HCT116 (cell line): Measurements from ENCODE around the gene PAPOLG. TPM values are rescaled to one million over a fixed set of nuclear protein-coding genes. Genes with fewer than 3 reads are reported as not detected.
A peak's percentile ranks its signal among the peaks of the same experiment; 100 is the strongest.

Experiments used
- ATAC-seq: fragments of 200-7000 bp; cut with Tn5 transposase; 2 replicates; pipeline ENCODE4 v1.9.1; 2020; ENCODE audit warnings: mild to moderate bottlenecking, moderate library complexity
- BruUV-seq: library from RNA; stranded (reverse); fragments of 400-500 nt; replicated peaks from 2 replicates; lab custom pipeline; 2021; lab: Mats Ljungman, UMichigan
- CTCF ChIA-PET: fragments of 300-600 bp; sonication (Branson Sonifier 250); formaldehyde crosslinking; loops from one replicate; lab custom pipeline; 2021; ENCODE audit warnings: antibody characterized with exemption; lab: Charles Lee
- POLR2A ChIA-PET: fragments of 300-600, 350-600 bp; sonication (Branson Sonifier 250); formaldehyde crosslinking; loops from one replicate; lab custom pipeline; 2021; ENCODE audit warnings: antibody characterized with exemption; lab: Charles Lee
- RAD21 ChIA-PET, 2 experiments: fragments of 300-600 bp; sonication (Branson Sonifier 250); formaldehyde crosslinking; loops; one replicate each; lab custom pipeline; 2023; ENCODE audit warnings: low total read pairs in 2 of 2; ENCODE audit not compliant: uncharacterized antibody in 2 of 2, unreplicated experiment in 2 of 2, low non-redundant PET in 1 of 2; lab: Charles Lee
- DNase-seq: peaks from one replicate; pipeline ENCODE4 v3.0.0-alpha.2; 2010; ENCODE audit warnings: low read depth, low spot score
- H2AFZ ChIP-seq: fragments of 200-600 bp; shearing (Covaris generic), sonication (generic); 2 replicates; pipeline ENCODE4 v1.6.1; 2017; ENCODE audit warnings: low read depth, mixed run types, mixed read lengths, antibody characterized with exemption, low read length; ENCODE audit not compliant: poor library complexity, severe bottlenecking
- H3K27ac ChIP-seq: 2 replicates; pipeline ENCODE4 v1.5.1; 2012; ENCODE audit warnings: low read depth, low read length
- H3K27me3 ChIP-seq: fragments of 200-600 bp; sonication (generic); 2 replicates; pipeline ENCODE4 v1.6.1; 2016; ENCODE audit warnings: mixed run types, low read length, mixed read lengths; ENCODE audit not compliant: insufficient read depth
- H3K36me3 ChIP-seq, 2 experiments: fragments of 200-500 bp in 1 of 2; fragments of 200-600 bp in 1 of 2; sonication (Bioruptor generic) in 1 of 2; sonication (generic) in 1 of 2; 2 replicates each; pipeline versions ENCODE4 v1.5.1 to v1.6.1; 2014 to 2016; ENCODE audit warnings: low read length in 2 of 2, inconsistent platforms in 1 of 2, mixed read lengths in 1 of 2, mixed run types in 1 of 2; ENCODE audit not compliant: insufficient read depth in 2 of 2, control insufficient read depth in 1 of 2
- H3K4me1 ChIP-seq, 2 experiments: fragments of 200-600 bp in 1 of 2; sonication (generic) in 1 of 2; 2 replicates each; pipeline versions ENCODE4 v1.5.1 to v1.6.1; 2012 to 2017; ENCODE audit warnings: low read length in 2 of 2, inconsistent platforms in 1 of 2, mild to moderate bottlenecking in 1 of 2, mixed read lengths in 1 of 2, mixed run types in 1 of 2, moderate library complexity in 1 of 2; ENCODE audit not compliant: insufficient read depth in 2 of 2, control insufficient read depth in 1 of 2
- H3K4me2 ChIP-seq: fragments of 200-600 bp; sonication (generic); 2 replicates; pipeline ENCODE4 v1.6.1; 2017; ENCODE audit warnings: mixed run types, low read length, mixed read lengths
- H3K4me3 ChIP-seq, 2 experiments: fragments of 200-600 bp in 1 of 2; sonication (generic) in 1 of 2; replicated peaks in 1 of 2; 2 replicates each; pipeline ENCODE4 v1.5.1; 2011 to 2016; ENCODE audit warnings: low read length in 2 of 2, control low read depth in 1 of 2, low read depth in 1 of 2, mild to moderate bottlenecking in 1 of 2, mixed read lengths in 1 of 2, mixed run types in 1 of 2
- H3K79me2 ChIP-seq: fragments of 200-600 bp; sonication (generic); 2 replicates; pipeline ENCODE4 v1.6.1; 2017; ENCODE audit warnings: mild to moderate bottlenecking, mixed run types, low read length, moderate library complexity, mixed read lengths; ENCODE audit not compliant: insufficient read depth
- H3K9ac ChIP-seq: fragments of 200-600 bp; sonication (generic); 2 replicates; pipeline ENCODE4 v1.6.1; 2016; ENCODE audit warnings: low read length, mixed read lengths
- H3K9me2 ChIP-seq: fragments of 200-600 bp; sonication (generic), shearing (Covaris generic); 2 replicates; pipeline ENCODE4 v1.6.1; 2017; ENCODE audit warnings: mixed run types, mild to moderate bottlenecking, moderate library complexity; ENCODE audit not compliant: insufficient read depth
- H3K9me3 ChIP-seq, 2 experiments: fragments of 200-500 bp in 1 of 2; fragments of 200-600 bp in 1 of 2; sonication (Bioruptor generic) in 1 of 2; sonication (generic) in 1 of 2; 2 replicates each; pipeline ENCODE4 v1.6.1; 2014 to 2017; ENCODE audit warnings: low read length in 2 of 2, mixed read lengths in 2 of 2, inconsistent platforms in 1 of 2, low read depth in 1 of 2, mild to moderate bottlenecking in 1 of 2, mixed run types in 1 of 2, moderate library complexity in 1 of 2; ENCODE audit not compliant: control insufficient read depth in 1 of 2, insufficient read depth in 1 of 2
- H4K20me1 ChIP-seq: fragments of 200-600 bp; sonication (generic), shearing (Covaris generic); 2 replicates; pipeline ENCODE4 v1.6.1; 2017; ENCODE audit warnings: mixed run types, mild to moderate bottlenecking, moderate library complexity; ENCODE audit not compliant: insufficient read depth
- CBX3 ChIP-seq: IDR thresholded peaks from 2 replicates; pipeline ENCODE4 v1.6.1; 2012; ENCODE audit warnings: low read depth
- CEBPB ChIP-seq: IDR thresholded peaks from 2 replicates; pipeline ENCODE4 v1.6.1; 2012; ENCODE audit warnings: low read depth
- EGR1 ChIP-seq: IDR thresholded peaks from 2 replicates; pipeline ENCODE4 v1.6.1; 2012; ENCODE audit warnings: low read depth
- ELF1 ChIP-seq: IDR thresholded peaks from 2 replicates; pipeline ENCODE4 v1.6.1; 2012; ENCODE audit warnings: low read depth, borderline replicate concordance
- EZH2phosphoT487 ChIP-seq: fragments of 200-600 bp; IDR thresholded peaks from 2 replicates; pipeline ENCODE4 v1.6.1; 2018; ENCODE audit warnings: antibody characterized with exemption, borderline replicate concordance
- FOSL1 ChIP-seq: IDR thresholded peaks from 2 replicates; pipeline ENCODE4 v1.6.1; 2012; ENCODE audit warnings: low read depth
- POLR2A ChIP-seq: IDR thresholded peaks from 2 replicates; pipeline ENCODE4 v1.7.0; 2011; ENCODE audit warnings: borderline replicate concordance; ENCODE audit not compliant: insufficient read depth, insufficient read length; ENCODE audit errors: extremely low read depth
- SRF ChIP-seq: IDR thresholded peaks from 2 replicates; pipeline ENCODE4 v1.6.1; 2012; ENCODE audit warnings: low read depth
- TCF7L2 ChIP-seq: IDR thresholded peaks from 2 replicates; pipeline ENCODE4 v1.7.0; 2011; ENCODE audit warnings: borderline replicate concordance, inconsistent platforms; ENCODE audit not compliant: insufficient read depth, insufficient read length; ENCODE audit errors: extremely low read depth
- ZNF274 ChIP-seq: fragments of 200-500 bp; sonication (Bioruptor generic); IDR thresholded peaks from 2 replicates; pipeline ENCODE4 v1.6.1; 2014; ENCODE audit warnings: mild to moderate bottlenecking, low read depth, low read length, inconsistent platforms
- intact Hi-C: fragments of 100-400 bp; cut with micrococcal nuclease; formaldehyde crosslinking; loops from 2 replicates; pipeline ENCODE4 v1.10.0; 2022
- total RNA-seq: library from RNA; stranded (reverse); gene quantifications from one replicate; pipeline ENCODE4 v1.2.1, GENCODE V29; 2021; ENCODE audit not compliant: unreplicated experiment
- TF ChIP-seq, protein P1 (sequence below): IDR thresholded peaks from 2 replicates; pipeline ENCODE4 v1.6.1; 2012
- TF ChIP-seq, protein P2 (sequence below): IDR thresholded peaks from 2 replicates; pipeline ENCODE4 v1.6.1; 2011; ENCODE audit warnings: mild to moderate bottlenecking, low read length, moderate library complexity; ENCODE audit not compliant: insufficient replicate concordance; ENCODE audit errors: extremely low read depth
- TF ChIP-seq, protein P3 (sequence below): IDR thresholded peaks from 2 replicates; pipeline ENCODE4 v1.6.1; 2012

The PAPOLG gene
- total RNA-seq, 1 experiment from 2014 or later = 13.2 TPM

GRCh38 chr2:60735496-60736250 is 20.4 kb upstream of the PAPOLG start:
- Histone ChIP-seq H2AFZ (peak overlapping the region; percentile 82), H4K20me1 (no peaks in the 10 kb centered on the region), H3K36me3 (no peaks in the 10 kb centered on the region), H3K9me2 (no peaks in the 10 kb centered on the region), H3K4me3 (peak overlapping the region; percentile 34 to 47), H3K9me3 (no peaks in the 10 kb centered on the region), H3K4me1 (no peaks in the 10 kb centered on the region), H3K27ac (no peak overlapping the region), H3K27me3 (no peaks in the 10 kb centered on the region), H3K4me2 (peak overlapping the region; percentile 70), H3K79me2 (no peaks in the 10 kb centered on the region), H3K9ac (no peak overlapping the region)
- no peak for TF ChIP-seq CEBPB
- TF ChIP-seq, protein P1, sequence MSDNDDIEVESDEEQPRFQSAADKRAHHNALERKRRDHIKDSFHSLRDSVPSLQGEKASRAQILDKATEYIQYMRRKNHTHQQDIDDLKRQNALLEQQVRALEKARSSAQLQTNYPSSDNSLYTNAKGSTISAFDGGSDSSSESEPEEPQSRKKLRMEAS = no peak
- BruUV-seq = no TSS peak
- intact Hi-C loops = no loop called here
- RAD21 ChIA-PET = no interaction called here
- DNase-seq (no peak), ATAC-seq (peak; percentile 88)
- CTCF ChIA-PET = interaction anchor here (1.3 kb wide), 1 partner anchor 28 kb away, joined by 3 read pairs; no protein-coding TSS in a partner anchor
- POLR2A ChIA-PET = interaction anchor here (0.7 kb wide), 1 partner anchor 13 kb away, joined by 3 read pairs; no protein-coding TSS in a partner anchor

DNA sequence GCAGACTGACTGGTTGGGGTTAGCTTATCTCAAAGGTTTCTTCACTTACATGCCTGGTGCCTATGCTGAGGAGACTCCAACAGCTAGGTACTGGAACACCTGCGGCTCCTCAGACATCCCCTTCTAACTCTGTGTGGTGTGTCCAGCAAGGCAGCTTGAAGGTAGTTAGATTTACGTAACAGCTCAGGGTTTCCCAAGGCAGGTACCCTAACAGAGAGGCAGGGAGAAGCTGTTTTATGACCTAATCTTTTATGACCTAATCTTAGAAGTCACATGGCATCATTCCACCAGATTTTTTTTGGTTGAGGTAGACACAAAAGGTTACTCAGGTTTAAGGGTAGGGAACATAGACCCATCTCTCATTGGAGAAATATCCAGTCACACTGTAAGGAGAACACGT is 17.4 kb upstream of the PAPOLG start:
- BruUV-seq = no TSS peak
- RAD21 ChIA-PET = interaction anchor here in 1 of 2 experiments (0.6 kb wide), 1 partner anchor 17 kb away, joined by 3 read pairs; the partner anchor contains the start of gene PAPOLG
- intact Hi-C loops = no loop called here

More for the DNA sequence above, 17.4 kb upstream of the PAPOLG start:
- no peak overlapping the region for H3K9ac ChIP-seq
- H3K79me2 ChIP-seq = no peaks in the 10 kb centered on the region
- POLR2A ChIA-PET = no interaction called here
- no peak overlapping the region for H3K4me2 ChIP-seq
- H3K4me1 ChIP-seq = no peaks in the 10 kb centered on the region
- no peak for DNase-seq
- no peak overlapping the region for H3K27ac ChIP-seq
- TF ChIP-seq TCF7L2 (no peak), ELF1 (no peak), EGR1 (no peak), SRF (no peak), POLR2A (no peak), ZNF274 (no peak), FOSL1 (no peak), CBX3 (no peak), EZH2phosphoT487 (no peak), CEBPB (no peak)
- TF ChIP-seq, protein P2, sequence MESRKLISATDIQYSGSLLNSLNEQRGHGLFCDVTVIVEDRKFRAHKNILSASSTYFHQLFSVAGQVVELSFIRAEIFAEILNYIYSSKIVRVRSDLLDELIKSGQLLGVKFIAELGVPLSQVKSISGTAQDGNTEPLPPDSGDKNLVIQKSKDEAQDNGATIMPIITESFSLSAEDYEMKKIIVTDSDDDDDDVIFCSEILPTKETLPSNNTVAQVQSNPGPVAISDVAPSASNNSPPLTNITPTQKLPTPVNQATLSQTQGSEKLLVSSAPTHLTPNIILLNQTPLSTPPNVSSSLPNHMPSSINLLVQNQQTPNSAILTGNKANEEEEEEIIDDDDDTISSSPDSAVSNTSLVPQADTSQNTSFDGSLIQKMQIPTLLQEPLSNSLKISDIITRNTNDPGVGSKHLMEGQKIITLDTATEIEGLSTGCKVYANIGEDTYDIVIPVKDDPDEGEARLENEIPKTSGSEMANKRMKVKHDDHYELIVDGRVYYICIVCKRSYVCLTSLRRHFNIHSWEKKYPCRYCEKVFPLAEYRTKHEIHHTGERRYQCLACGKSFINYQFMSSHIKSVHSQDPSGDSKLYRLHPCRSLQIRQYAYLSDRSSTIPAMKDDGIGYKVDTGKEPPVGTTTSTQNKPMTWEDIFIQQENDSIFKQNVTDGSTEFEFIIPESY = no peak
- TF ChIP-seq, protein P3, sequence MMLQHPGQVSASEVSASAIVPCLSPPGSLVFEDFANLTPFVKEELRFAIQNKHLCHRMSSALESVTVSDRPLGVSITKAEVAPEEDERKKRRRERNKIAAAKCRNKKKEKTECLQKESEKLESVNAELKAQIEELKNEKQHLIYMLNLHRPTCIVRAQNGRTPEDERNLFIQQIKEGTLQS = no peak
- CTCF ChIA-PET = no interaction called here
- no peaks in the 10 kb centered on the region for H3K9me2 ChIP-seq
- H2AFZ ChIP-seq = no peak overlapping the region
- no peaks in the 10 kb centered on the region for H3K9me3 ChIP-seq
- no peaks in the 10 kb centered on the region for H3K27me3 ChIP-seq
- H3K4me3 ChIP-seq = no peak overlapping the region
- no peaks in the 10 kb centered on the region for H4K20me1 ChIP-seq
- H3K36me3 ChIP-seq = no peaks in the 10 kb centered on the region
- no peak for ATAC-seq
